A549 (cell line): Measurements from ENCODE around the gene PDE8A. TPM values are rescaled to one million over a fixed set of nuclear protein-coding genes. Genes with fewer than 3 reads are reported as not detected.

Experiments
- ATAC-seq, 2 experiments: fragments of 200-7000 bp in 1 of 2; fragments of >200 bp in 1 of 2; cut with Nextera tagmentation in 1 of 2; cut with Tn5 transposase in 1 of 2; 3 replicates each; pipeline versions ENCODE4 v1.8.0 to v1.9.1; 2018 to 2020; ENCODE audit warnings: mild to moderate bottlenecking in 1 of 2, moderate library complexity in 1 of 2
- CTCF ChIA-PET: fragments of 300-600 bp; sonication (Branson Sonifier 250); formaldehyde crosslinking; extraction: SDS; loops from one replicate; lab custom pipeline; 2021; ENCODE audit warnings: antibody characterized with exemption, inconsistent platforms; lab: Yijun Ruan, JAX
- POLR2A ChIA-PET: fragments of 350-600 bp; formaldehyde crosslinking; extraction: SDS; loops from one replicate; lab custom pipeline; 2021; ENCODE audit warnings: antibody characterized with exemption, inconsistent platforms; lab: Yijun Ruan, JAX
- DNase-seq, 2 experiments: peaks; one replicate each; pipeline versions ENCODE4 v3.0.0 to v3.0.0-alpha.2; 2011 to 2016; ENCODE audit warnings: low read depth in 1 of 2, low spot score in 1 of 2
- FAIRE-seq: peaks from 2 replicates; lab custom pipeline; 2011; peaks lifted over from hg19 to GRCh38; lab: Jason Lieb, UNC
- H3K27ac ChIP-seq, 2 experiments: fragments of >200 bp; sonication (Bioruptor Twin); formaldehyde crosslinking; 3 replicates each; pipeline ENCODE4 v1.5.1; 2016 to 2017
- H3K4me1 ChIP-seq: fragments of >200 bp; sonication (Bioruptor Twin); formaldehyde crosslinking; 3 replicates; pipeline ENCODE4 v1.6.1; 2016
- H3K4me2 ChIP-seq: fragments of >200 bp; sonication (Bioruptor Twin); formaldehyde crosslinking; 3 replicates; pipeline ENCODE4 v1.6.1; 2016
- H3K4me3 ChIP-seq: fragments of >200 bp; sonication (Bioruptor Twin); formaldehyde crosslinking; 3 replicates; pipeline ENCODE4 v1.5.1; 2016
- H3K9me3 ChIP-seq: fragments of >200 bp; sonication (Bioruptor Twin); formaldehyde crosslinking; 3 replicates; pipeline ENCODE4 v1.6.1; 2016
- CEBPB ChIP-seq, 2 experiments: fragments of >200 bp in 1 of 2; sonication (Bioruptor Twin) in 1 of 2; formaldehyde crosslinking in 1 of 2; IDR thresholded peaks; 2 replicates each; pipeline ENCODE4 v1.6.1; 2012 to 2016
- EHF ChIP-seq: fragments of 250-450 bp; sonication (Bioruptor Pico); IDR thresholded peaks from 2 replicates; pipeline ENCODE4 v1.5.0; 2020; ENCODE audit warnings: mild to moderate bottlenecking
- EHMT2 ChIP-seq: fragments of 200-600 bp; sonication (generic); IDR thresholded peaks from 2 replicates; pipeline ENCODE4 v1.6.1; 2016; ENCODE audit warnings: antibody characterized with exemption, low read depth, mild to moderate bottlenecking, moderate library complexity
- ESRRA ChIP-seq: fragments of 150-350 bp; IDR thresholded peaks from 2 replicates; pipeline ENCODE4 v1.6.1; 2014; ENCODE audit warnings: mild to moderate bottlenecking, low read length, borderline replicate concordance
- HDAC2 ChIP-seq: fragments of 200-600 bp; sonication (generic); IDR thresholded peaks from 2 replicates; pipeline ENCODE4 v1.6.1; 2016
- HOXB13 ChIP-seq: fragments of 250-450 bp; sonication (Bioruptor Pico); IDR thresholded peaks from 2 replicates; pipeline ENCODE4 v1.5.0; 2020; ENCODE audit warnings: low read depth, mild to moderate bottlenecking, moderate library complexity
- JUNB ChIP-seq: fragments of >200 bp; sonication (Bioruptor Twin); formaldehyde crosslinking; IDR thresholded peaks from 2 replicates; pipeline ENCODE4 v1.6.1; 2016
- MAFK ChIP-seq: fragments of 450-650 bp; IDR thresholded peaks from 2 replicates; pipeline ENCODE4 v1.6.1; 2014; ENCODE audit not compliant: partially characterized antibody
- NPAS2 ChIP-seq: fragments of 250-450 bp; sonication (Bioruptor Pico); IDR thresholded peaks from 2 replicates; pipeline ENCODE4 v1.8.0; 2022; ENCODE audit warnings: mild to moderate bottlenecking, moderate library complexity, borderline replicate concordance
- NR3C1 ChIP-seq: fragments of >200 bp; sonication (Bioruptor Twin); formaldehyde crosslinking; IDR thresholded peaks from 3 replicates; pipeline ENCODE4 v1.6.1; 2017
- RARB ChIP-seq: fragments of 250-450 bp; sonication (Bioruptor Pico); IDR thresholded peaks from 2 replicates; pipeline ENCODE4 v1.8.0; 2021; ENCODE audit warnings: mild to moderate bottlenecking, moderate library complexity
- RFX5 ChIP-seq: fragments of 450-650 bp; IDR thresholded peaks from 2 replicates; pipeline ENCODE4 v1.7.1; 2014; ENCODE audit warnings: antibody characterized with exemption, mild to moderate bottlenecking, moderate library complexity
- SMC3 ChIP-seq: fragments of >200 bp; sonication (Bioruptor Twin); formaldehyde crosslinking; IDR thresholded peaks from 3 replicates; pipeline ENCODE4 v1.6.1; 2018; ENCODE audit warnings: inconsistent platforms
- SREBF2 ChIP-seq: fragments of 450-650 bp; IDR thresholded peaks from 2 replicates; pipeline ENCODE4 v1.6.1; 2014; ENCODE audit warnings: mild to moderate bottlenecking, moderate library complexity
- TFCP2L1 ChIP-seq: fragments of 250-450 bp; sonication (Bioruptor Pico); IDR thresholded peaks from 2 replicates; pipeline ENCODE4 v1.5.0; 2021; ENCODE audit warnings: mild to moderate bottlenecking
- TP53 ChIP-seq: fragments of 250-450 bp; sonication (Bioruptor Pico); IDR thresholded peaks from 2 replicates; pipeline ENCODE4 v1.5.0; 2021; ENCODE audit warnings: mild to moderate bottlenecking, moderate library complexity
- ZC3H11A ChIP-seq: fragments of 450-650 bp; IDR thresholded peaks from 2 replicates; pipeline ENCODE4 v1.6.1; 2014; ENCODE audit warnings: antibody characterized with exemption, mild to moderate bottlenecking
- ZNF302 ChIP-seq: fragments of 250-450 bp; sonication (Bioruptor Pico); IDR thresholded peaks from 2 replicates; pipeline ENCODE4 v1.9.0; 2021; ENCODE audit warnings: inconsistent platforms, mild to moderate bottlenecking, moderate library complexity
- WGBS: methylation state at CpG from one replicate; pipeline ENCODE4 v1.1.6; 2017; ENCODE audit errors: missing lambda C conversion rate; 5-methylcytosine and 5-hydroxymethylcytosine counted together
- polyA plus RNA-seq, 4 experiments: library from polyadenylated mRNA; depleted of rRNA in 3 of 4; stranded (reverse); fragments of >200 nt; fragmentation: RNase III in 1 of 4; extraction: RNeasy Plus Mini Kit Qiagen cat#74134 plus additional on column Dnase treatment in 1 of 4; gene quantifications; 2 replicates in 3 of 4; 3 replicates in 1 of 4; pipeline ENCODE4 v1.2.3, GENCODE V29; 2011 to 2017
- TF ChIP-seq, protein P1 (sequence below): fragments of 150-350 bp; IDR thresholded peaks from 2 replicates; pipeline ENCODE4 v1.6.1; 2014; ENCODE audit warnings: low read depth, mild to moderate bottlenecking, low read length
- TF ChIP-seq, protein P2 (sequence below): fragments of >200 bp; sonication (Bioruptor Twin); formaldehyde crosslinking; IDR thresholded peaks from 3 replicates; pipeline ENCODE4 v1.5.1; 2016
- TF ChIP-seq, protein P3 (sequence below): IDR thresholded peaks from 2 replicates; pipeline ENCODE4 v1.6.1; 2012; ENCODE audit warnings: low read depth, borderline replicate concordance

Gene PDE8A
- polyA plus RNA-seq, 2 of the 4 experiments (the other 2 are of a cell fraction): 45.3 to 204 TPM

DNA sequence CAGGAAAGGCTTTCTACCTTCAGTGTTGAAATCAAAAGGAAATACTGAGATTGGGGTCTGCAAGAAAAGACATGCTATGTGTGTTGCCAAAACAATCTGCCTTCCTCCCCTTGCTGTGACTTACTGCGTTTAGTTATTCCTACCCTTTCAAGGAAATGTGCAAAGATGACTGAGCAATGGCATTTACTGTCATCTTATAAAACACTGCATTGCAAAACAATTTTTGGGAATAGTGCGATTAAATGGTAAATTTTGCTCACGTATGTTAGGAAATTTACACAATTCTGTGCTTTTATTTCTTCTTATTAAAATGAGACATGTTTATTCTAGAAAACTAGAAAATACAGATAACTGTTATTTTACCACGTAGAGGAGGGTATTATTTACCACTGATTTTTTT, 45.8 kb downstream of the PDE8A start:
- whole genome bisulfite sequencing: 34% methylated on average over 4 of the region's 4 CpGs
- H3K4me1 ChIP-seq: peaks cover 95% of the 10 kb centered on the region
- no peaks in the 10 kb centered on the region for H3K9me3 ChIP-seq
- H3K27ac ChIP-seq: peak overlapping the region; percentile 49 to 59; a peak in 5 of 6 replicates
- ATAC-seq (no peak), FAIRE-seq (no peak), DNase-seq (no peak)
- TF ChIP-seq NR3C1: no peak
- no peak for TF ChIP-seq RARB (CRISPR knock-in tag)
- ChIA-PET CTCF (no interaction called here), POLR2A (no interaction called here)
- H3K4me3 ChIP-seq: no peak overlapping the region
- H3K4me2 ChIP-seq: peak overlapping the region; percentile 73

DNA sequence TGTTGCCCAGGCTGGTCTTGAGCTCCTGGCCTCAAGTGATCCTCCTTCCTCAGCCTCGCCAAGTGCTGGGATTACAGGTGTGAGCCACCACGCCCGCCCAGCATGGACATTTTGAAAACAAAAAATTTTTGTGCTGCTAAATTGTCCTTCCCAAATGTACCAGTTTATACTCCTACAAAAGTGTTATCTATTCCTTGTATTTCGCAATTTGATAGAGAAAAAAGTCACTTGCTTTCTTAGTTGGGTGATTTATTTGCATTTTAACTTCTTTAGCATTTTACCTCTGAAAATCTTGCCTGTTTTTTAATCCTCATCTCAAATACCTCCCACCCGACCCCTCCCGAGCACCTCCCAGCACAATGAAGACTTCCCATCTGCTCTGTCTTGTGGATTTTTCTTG, 46.8 kb downstream of the PDE8A start:
- Histone ChIP-seq H3K27ac (peak overlapping the region; percentile 41 to 49; a peak in 4 of 6 replicates), H3K4me2 (peak overlapping the region; percentile 73), H3K4me1 (peaks cover 100% of the 10 kb centered on the region), H3K9me3 (no peaks in the 10 kb centered on the region), H3K4me3 (no peak overlapping the region)
- FAIRE-seq (no peak), DNase-seq (no peak), ATAC-seq (no peak)
- 72% methylated on average over 6 of the region's 6 CpGs for WGBS
- ChIA-PET CTCF (interaction anchor here (1.3 to 9.0 kb wide), 3 partner anchors 11 to 440 kb away, joined by 4 to 77 read pairs (median 8); no protein-coding TSS in a partner anchor), POLR2A (no interaction called here)
- no peak for TF ChIP-seq SMC3
- no peak for TF ChIP-seq SREBF2
- no peak for TF ChIP-seq HOXB13
- TF ChIP-seq, protein P1, sequence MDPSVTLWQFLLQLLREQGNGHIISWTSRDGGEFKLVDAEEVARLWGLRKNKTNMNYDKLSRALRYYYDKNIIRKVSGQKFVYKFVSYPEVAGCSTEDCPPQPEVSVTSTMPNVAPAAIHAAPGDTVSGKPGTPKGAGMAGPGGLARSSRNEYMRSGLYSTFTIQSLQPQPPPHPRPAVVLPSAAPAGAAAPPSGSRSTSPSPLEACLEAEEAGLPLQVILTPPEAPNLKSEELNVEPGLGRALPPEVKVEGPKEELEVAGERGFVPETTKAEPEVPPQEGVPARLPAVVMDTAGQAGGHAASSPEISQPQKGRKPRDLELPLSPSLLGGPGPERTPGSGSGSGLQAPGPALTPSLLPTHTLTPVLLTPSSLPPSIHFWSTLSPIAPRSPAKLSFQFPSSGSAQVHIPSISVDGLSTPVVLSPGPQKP: no peak
- no peak for TF ChIP-seq RFX5
- TF ChIP-seq ESRRA: no peak
- TF ChIP-seq CEBPB (IDR thresholded peaks at IDR 0.05): peak; percentile 77 to 78

DNA sequence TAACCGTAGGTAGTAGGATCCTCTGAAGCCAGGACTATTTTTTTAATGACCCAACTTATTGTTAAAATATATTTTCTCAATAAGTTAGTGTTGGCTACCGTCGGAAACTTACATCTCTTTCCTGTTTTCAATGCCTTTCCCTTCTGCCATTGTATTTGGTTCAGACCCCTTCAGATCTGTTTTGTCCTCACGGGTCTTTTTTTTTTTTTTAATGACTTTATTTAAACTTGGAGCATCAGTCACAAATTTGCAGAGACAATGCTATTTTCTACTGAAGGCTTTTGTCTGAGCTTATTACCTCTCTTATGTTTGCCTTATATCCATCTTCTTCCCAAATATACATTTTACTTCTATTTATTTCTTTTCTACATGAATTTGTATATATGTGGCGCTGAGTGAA, 47.6 kb downstream of the PDE8A start:
- H3K4me1 ChIP-seq: peaks cover 96% of the 10 kb centered on the region
- ChIA-PET POLR2A (no interaction called here), CTCF (interaction anchor here (1.6 to 9.0 kb wide), 4 partner anchors 10 to 101 kb away, joined by 3 to 77 read pairs (median 8); no protein-coding TSS in a partner anchor)
- H3K9me3 ChIP-seq: no peaks in the 10 kb centered on the region
- FAIRE-seq (no peak), DNase-seq (no peak), ATAC-seq (no peak)
- no peak overlapping the region for H3K4me3 ChIP-seq
- no peak for TF ChIP-seq NPAS2 (CRISPR knock-in tag)
- no peak overlapping the region; a peak in 1 of 6 replicates for H3K27ac ChIP-seq
- 94% methylated on average over 5 of the region's 5 CpGs for WGBS
- no peak overlapping the region for H3K4me2 ChIP-seq

DNA sequence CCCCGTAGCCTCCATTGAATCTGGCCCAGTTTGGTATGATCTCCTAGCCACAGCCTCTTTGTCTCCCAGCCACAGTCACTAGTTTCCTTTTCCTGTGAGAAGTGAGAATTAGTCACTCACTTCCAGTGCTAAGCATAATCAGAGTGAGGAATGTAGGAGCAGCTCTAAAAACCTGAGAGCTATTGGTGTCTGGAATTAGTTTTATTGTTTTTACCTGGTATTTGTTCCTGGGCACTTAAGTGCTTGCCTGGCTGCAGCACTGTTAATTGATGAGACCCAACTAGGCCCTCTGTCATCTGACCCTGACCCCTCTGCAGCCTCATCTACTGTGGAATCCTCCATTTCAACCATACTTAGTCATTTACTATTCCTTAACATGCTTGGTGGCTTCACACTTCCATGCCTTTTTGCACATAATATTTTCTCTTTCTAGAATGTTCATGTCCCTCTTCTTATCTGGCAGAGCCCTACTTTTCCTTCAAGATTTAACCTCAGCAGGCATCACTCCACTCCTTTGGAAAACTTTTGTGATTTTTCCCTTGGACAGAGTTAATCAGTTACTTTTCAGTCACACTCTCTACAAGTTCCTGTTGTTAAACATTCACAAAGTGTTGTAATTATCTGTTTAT, 48.8 kb downstream of the PDE8A start:
- CTCF ChIA-PET: interaction anchor here (1.4 to 9.0 kb wide), 6 partner anchors 8 to 102 kb away, joined by 3 to 77 read pairs (median 6); partner anchors contain the start of gene PDE8A
- WGBS: 83% methylated on average over 1 of the region's 1 CpG
- peak; percentile 40 to 47; a peak in 3 of 6 replicates for ATAC-seq

More for the DNA sequence above, 48.8 kb downstream of the PDE8A start:
- POLR2A ChIA-PET: interaction anchor here (1.8 kb wide), 1 partner anchor 49 kb away, joined by 5 read pairs; the partner anchor contains the start of gene PDE8A
- H3K9me3 ChIP-seq: no peaks in the 10 kb centered on the region
- TF ChIP-seq, protein P2, sequence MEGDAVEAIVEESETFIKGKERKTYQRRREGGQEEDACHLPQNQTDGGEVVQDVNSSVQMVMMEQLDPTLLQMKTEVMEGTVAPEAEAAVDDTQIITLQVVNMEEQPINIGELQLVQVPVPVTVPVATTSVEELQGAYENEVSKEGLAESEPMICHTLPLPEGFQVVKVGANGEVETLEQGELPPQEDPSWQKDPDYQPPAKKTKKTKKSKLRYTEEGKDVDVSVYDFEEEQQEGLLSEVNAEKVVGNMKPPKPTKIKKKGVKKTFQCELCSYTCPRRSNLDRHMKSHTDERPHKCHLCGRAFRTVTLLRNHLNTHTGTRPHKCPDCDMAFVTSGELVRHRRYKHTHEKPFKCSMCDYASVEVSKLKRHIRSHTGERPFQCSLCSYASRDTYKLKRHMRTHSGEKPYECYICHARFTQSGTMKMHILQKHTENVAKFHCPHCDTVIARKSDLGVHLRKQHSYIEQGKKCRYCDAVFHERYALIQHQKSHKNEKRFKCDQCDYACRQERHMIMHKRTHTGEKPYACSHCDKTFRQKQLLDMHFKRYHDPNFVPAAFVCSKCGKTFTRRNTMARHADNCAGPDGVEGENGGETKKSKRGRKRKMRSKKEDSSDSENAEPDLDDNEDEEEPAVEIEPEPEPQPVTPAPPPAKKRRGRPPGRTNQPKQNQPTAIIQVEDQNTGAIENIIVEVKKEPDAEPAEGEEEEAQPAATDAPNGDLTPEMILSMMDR: no peak
- TF ChIP-seq, protein P3, sequence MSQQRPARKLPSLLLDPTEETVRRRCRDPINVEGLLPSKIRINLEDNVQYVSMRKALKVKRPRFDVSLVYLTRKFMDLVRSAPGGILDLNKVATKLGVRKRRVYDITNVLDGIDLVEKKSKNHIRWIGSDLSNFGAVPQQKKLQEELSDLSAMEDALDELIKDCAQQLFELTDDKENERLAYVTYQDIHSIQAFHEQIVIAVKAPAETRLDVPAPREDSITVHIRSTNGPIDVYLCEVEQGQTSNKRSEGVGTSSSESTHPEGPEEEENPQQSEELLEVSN: no peak
- no peak for TF ChIP-seq HOXB13
- TF ChIP-seq ZNF302 (CRISPR knock-in tag): no peak
- no peak for TF ChIP-seq SMC3
- no peak for TF ChIP-seq TP53
- TF ChIP-seq EHMT2: no peak
- TF ChIP-seq ZC3H11A: no peak
- no peak for TF ChIP-seq TFCP2L1 (CRISPR knock-in tag)
- no peak for TF ChIP-seq JUNB
- no peak for TF ChIP-seq HDAC2
- TF ChIP-seq EHF (CRISPR knock-in tag): no peak
- no peak for TF ChIP-seq MAFK
- TF ChIP-seq, protein P1: no peak
- H3K4me2 ChIP-seq: peak overlapping the region; percentile 72
- DNase-seq (no peak), FAIRE-seq (no peak)
- H3K27ac ChIP-seq: peak overlapping the region; percentile 54 to 57; a peak in 5 of 6 replicates
- H3K4me1 ChIP-seq: peaks cover 95% of the 10 kb centered on the region
- no peak overlapping the region for H3K4me3 ChIP-seq
